Adrenal gland (tissue), 12 donors: ENCODE results near the gene PELO. TPM values are rescaled to one million over a fixed set of nuclear protein-coding genes. Genes with fewer than 3 reads are reported as not detected.

ENCODE experiments used
- DNase-seq, 7 donors: peaks; one replicate each; pipeline ENCODE4 v3.0.0-alpha.2; 2019 to 2020
- H3K27ac ChIP-seq, 5 donors: fragments of 200-600 bp; sonication (generic) in 4 of 5; 1 replicate in 3 of 5; 2 replicates in 2 of 5; pipeline versions ENCODE4 v1.5.1 to v1.8.0; 2016 to 2020; ENCODE audit warnings: mild to moderate bottlenecking in 1 of 5
- H3K27me3 ChIP-seq: fragments of 200-600 bp; 2 replicates; pipeline ENCODE4 v1.8.0; 2021
- H3K36me3 ChIP-seq, 2 donors: fragments of 200-600 bp; replicated peaks in 1 of 2; 1 replicate in 1 of 2; 2 replicates in 1 of 2; pipeline versions ENCODE4 v1.5.1 to v1.8.0; 2018 to 2022
- H3K4me1 ChIP-seq, 2 donors: fragments of 200-600 bp; replicated peaks in 1 of 2; 1 replicate in 1 of 2; 2 replicates in 1 of 2; pipeline versions ENCODE4 v1.5.1 to v1.8.0; 2018 to 2021
- H3K4me3 ChIP-seq, 4 donors: fragments of 200-600 bp; sonication (generic) in 3 of 4; one replicate each; pipeline ENCODE4 v1.5.1; 2016 to 2018
- H3K9me3 ChIP-seq, 3 donors: fragments of 200-600 bp; sonication (generic) in 1 of 3; replicated peaks in 1 of 3; 1 replicate in 2 of 3; 2 replicates in 1 of 3; pipeline versions ENCODE4 v1.5.1 to v1.8.0; 2016 to 2021
- CTCF ChIP-seq, 6 experiments: fragments of 450-650 bp in 4 of 6; fragments of 200-600 bp in 2 of 6; sonication (generic) in 1 of 6; IDR thresholded peaks; 1 replicate in 5 of 6; 2 replicates in 1 of 6; pipeline versions ENCODE4 v1.5.1 to v1.8.0; 2016 to 2021; ENCODE audit warnings: antibody characterized with exemption in 6 of 6, mild to moderate bottlenecking in 2 of 6, moderate library complexity in 1 of 6
- POLR2A ChIP-seq, 2 donors: fragments of 450-650 bp; IDR thresholded peaks; one replicate each; pipeline ENCODE4 v1.6.1; 2017; ENCODE audit warnings: antibody characterized with exemption in 2 of 2, mild to moderate bottlenecking in 2 of 2, moderate library complexity in 1 of 2
- WGBS, 4 donors: extraction: QIAGEN DNeasy Blood & Tissue Kit in 2 of 4; methylation state at CpG; one replicate each; pipeline versions ENCODE4 v1.1.5 to v1.1.7; 2013 to 2017; 5-methylcytosine and 5-hydroxymethylcytosine counted together
- intact Hi-C, 2 donors: fragments of 100-400 bp; cut with DNase I; formaldehyde crosslinking; loops; one replicate each; pipeline versions ENCODE4 v1.14.1 to v1.15.0; 2022 to 2023
- polyA plus RNA-seq, 3 donors: library from polyadenylated mRNA; stranded (reverse); fragments of 200-250 nt in 2 of 3; fragments of 350-450 nt in 1 of 3; fragmentation: Illumina TruSeq in 1 of 3; extraction: RNeasy Lipid Tissue Mini Kit (QIAGEN cat#74804) in 1 of 3; gene quantifications; one replicate each; pipeline ENCODE4 v1.2.3, GENCODE V29; 2013 to 2014
- total RNA-seq, 9 donors: library from RNA; depleted of rRNA in 4 of 9; stranded (reverse); fragments of >200 nt in 4 of 9; fragments of 120-200 nt in 1 of 9; fragmentation: NEBNext Ultra II Directional in 1 of 9; extraction: Animal tissue kit (Norgen Biotek cat#: 25700) in 1 of 9; gene quantifications; one replicate each; pipeline versions ENCODE4 v1.1.0 to v1.2.4, GENCODE V29; 2013 to 2023
- donor health status: healthy with polysubstance abuse.
- donor health status: Bipolar disorder and iron deficiency.
- donor health status: DM: yes; HTN: yes; CAD: no.
- donor health status: DM: no; HTN: no; CAD: no.
- donor health status: DM: no; HTN: no; CAD: no.
- donor health status: DM: yes; HTN: yes; CAD: no.

PELO gene
- total and polyA plus RNA-seq, 12 donors: 17.8 to 147 (median 68.7) TPM

GRCh38 chr5:52794519-52794918 is 6.8 kb downstream of the PELO start:
- 40 to 45% (median 42%) methylated on average over 1 of the region's 1 CpG for WGBS, 4 donors
- intact Hi-C loops: loop anchor here in 1 of 2 donors (10.0 kb wide), 1 partner anchor 110 kb away; no protein-coding TSS in a partner anchor
- no peaks in the 10 kb centered on the region for H3K27me3 ChIP-seq
- peak overlapping the region in 1 of 5 donors; percentile 27 for H3K27ac ChIP-seq
- no peaks in the 10 kb centered on the region for H3K36me3 ChIP-seq
- no peaks in the 10 kb centered on the region for H3K9me3 ChIP-seq
- DNase-seq: no peak
- peak overlapping the region in 1 of 4 donors; percentile 88 for H3K4me3 ChIP-seq
- H3K4me1 ChIP-seq: peaks cover 20 to 90% of the 10 kb centered on the region in 2 donors
- TF ChIP-seq POLR2A (IDR thresholded peaks at IDR 0.05): no peak
- TF ChIP-seq CTCF (IDR thresholded peaks at IDR 0.05): no peak

- no peak for TF ChIP-seq CTCF (IDR thresholded peaks at IDR 0.05)
- no peak for TF ChIP-seq POLR2A (IDR thresholded peaks at IDR 0.05)
- peaks cover 27 to 79% of the 10 kb centered on the region in 2 donors for H3K4me1 ChIP-seq
- no peak for DNase-seq
- no peaks in the 10 kb centered on the region for H3K9me3 ChIP-seq
- H3K27me3 ChIP-seq: no peaks in the 10 kb centered on the region
- no peaks in the 10 kb centered on the region for H3K36me3 ChIP-seq
- peak overlapping the region in 1 of 5 donors; percentile 96 for H3K27ac ChIP-seq
- intact Hi-C loops: loop anchor here in 1 of 2 donors (10.0 kb wide), 1 partner anchor 109 kb away; no protein-coding TSS in a partner anchor
- no peak overlapping the region for H3K4me3 ChIP-seq
Measured at GRCh38 chr5:52796031-52796430, 8.3 kb downstream of the PELO start.

- intact Hi-C loops: loop anchor here in 1 of 2 donors (10.0 kb wide), 1 partner anchor 108 kb away; no protein-coding TSS in a partner anchor
- peaks cover 27 to 79% of the 10 kb centered on the region in 2 donors for H3K4me1 ChIP-seq
- no peak for DNase-seq
- WGBS, 4 donors: 48 to 72% (median 61%) methylated on average over 2 of the region's 2 CpGs
- no peaks in the 10 kb centered on the region for H3K27me3 ChIP-seq
- peaks cover 0 to 3% of the 10 kb centered on the region in 2 donors for H3K36me3 ChIP-seq
- TF ChIP-seq POLR2A (IDR thresholded peaks at IDR 0.05) (no peak), CTCF (IDR thresholded peaks at IDR 0.05) (no peak)
- H3K27ac ChIP-seq: peak overlapping the region in 3 of 5 donors; percentile 17 to 96 (median 45)
- no peaks in the 10 kb centered on the region for H3K9me3 ChIP-seq
- H3K4me3 ChIP-seq: no peak overlapping the region
Measured at GRCh38 chr5:52796516-52797103, 8.9 kb downstream of the PELO start.

GRCh38 chr5:52798938-52799337 is 11.2 kb downstream of the PELO start:
- TF ChIP-seq POLR2A (IDR thresholded peaks at IDR 0.05) (no peak), CTCF (IDR thresholded peaks at IDR 0.05) (no peak)
- no peak for DNase-seq
- no peaks in the 10 kb centered on the region for H3K27me3 ChIP-seq
- no peaks in the 10 kb centered on the region for H3K9me3 ChIP-seq
- peaks cover 0 to 8% of the 10 kb centered on the region in 2 donors for H3K36me3 ChIP-seq
- peaks cover 33 to 78% of the 10 kb centered on the region in 2 donors for H3K4me1 ChIP-seq
- intact Hi-C loops: loop anchor here in 1 of 2 donors (10.0 kb wide), 1 partner anchor 106 kb away; no protein-coding TSS in a partner anchor
- 5 to 8% (median 6%) methylated on average over 3 of the region's 3 CpGs for WGBS, 4 donors
- H3K4me3 ChIP-seq: peak overlapping the region in 2 of 4 donors; percentile 44 to 74
- peak overlapping the region; percentile 94 to 99 (median 97) for H3K27ac ChIP-seq
